GM23338 (cell line): ENCODE results near the gene WDR5B. TPM values are rescaled to one million over a fixed set of nuclear protein-coding genes. Genes with fewer than 3 reads are reported as not detected.

ENCODE experiments used
- ATAC-seq: fragments of 200-7000 bp; cut with Tn5 transposase; 3 replicates; pipeline ENCODE4 v1.9.1; 2020
- DNase-seq: peaks from one replicate; pipeline ENCODE4 v3.0.0-alpha.2; 2015; ENCODE audit warnings: low spot score
- H2AFZ ChIP-seq: fragments of 200-600 bp; sonication (generic); 2 replicates; pipeline ENCODE4 v1.8.0; 2016; ENCODE audit warnings: antibody characterized with exemption, mild to moderate bottlenecking, moderate library complexity
- H3F3A ChIP-seq: fragments of 200-600 bp; sonication (generic); replicated peaks from 2 replicates; pipeline ENCODE4 v1.8.0; 2017; ENCODE audit warnings: antibody characterized with exemption, mixed run types, low read depth
- H3K27ac ChIP-seq: fragments of 200-600 bp; sonication (generic); 2 replicates; pipeline ENCODE4 v1.6.1; 2016; ENCODE audit warnings: low read depth
- H3K27me3 ChIP-seq: fragments of 200-600 bp; sonication (generic); 2 replicates; pipeline ENCODE4 v1.8.0; 2016; ENCODE audit warnings: mild to moderate bottlenecking, mixed run types, moderate library complexity; ENCODE audit not compliant: insufficient read depth
- H3K36me3 ChIP-seq: fragments of 200-600 bp; sonication (generic); 2 replicates; pipeline ENCODE4 v1.8.0; 2016; ENCODE audit warnings: mild to moderate bottlenecking; ENCODE audit not compliant: insufficient read depth
- H3K4me1 ChIP-seq: fragments of 200-600 bp; sonication (generic); 2 replicates; pipeline ENCODE4 v1.8.0; 2016; ENCODE audit warnings: mild to moderate bottlenecking, moderate library complexity; ENCODE audit not compliant: insufficient read depth
- H3K4me2 ChIP-seq: fragments of 200-600 bp; sonication (generic); 2 replicates; pipeline ENCODE4 v1.7.1; 2017; ENCODE audit warnings: mixed run types
- H3K4me3 ChIP-seq: fragments of 200-600 bp; sonication (generic); 2 replicates; pipeline ENCODE4 v1.6.1; 2016; ENCODE audit warnings: mixed run types
- H3K79me2 ChIP-seq: fragments of 200-600 bp; sonication (generic); replicated peaks from 2 replicates; pipeline ENCODE4 v1.8.0; 2017; ENCODE audit warnings: mild to moderate bottlenecking; ENCODE audit not compliant: insufficient read depth
- H3K9me2 ChIP-seq: fragments of 200-600 bp; sonication (generic); 2 replicates; pipeline ENCODE4 v1.8.0; 2017; ENCODE audit not compliant: insufficient read depth
- H4K20me1 ChIP-seq: fragments of 200-600 bp; sonication (generic); replicated peaks from 2 replicates; pipeline ENCODE4 v1.8.0; 2017; ENCODE audit warnings: mild to moderate bottlenecking; ENCODE audit not compliant: insufficient read depth
- H3K27ac Mint-ChIP-seq: 2 replicates; pipeline ENCODE4 v1.8.0; 2020; ENCODE audit warnings: inconsistent platforms, mild to moderate bottlenecking, moderate library complexity, mixed read lengths
- H3K27me3 Mint-ChIP-seq: 3 replicates; pipeline ENCODE4 v1.8.0; 2022; ENCODE audit warnings: low read depth, mild to moderate bottlenecking, moderate library complexity, mixed read lengths, inconsistent platforms; ENCODE audit not compliant: insufficient read depth, poor library complexity
- H3K36me3 Mint-ChIP-seq: 3 replicates; pipeline ENCODE4 v1.8.0; 2021; ENCODE audit warnings: low read depth, mild to moderate bottlenecking, inconsistent platforms, moderate library complexity, mixed read lengths
- H3K4me1 Mint-ChIP-seq: 3 replicates; pipeline ENCODE4 v1.8.0; 2020; ENCODE audit warnings: mild to moderate bottlenecking, inconsistent platforms, mixed read lengths
- H3K4me3 Mint-ChIP-seq: 3 replicates; pipeline ENCODE4 v1.8.0; 2021; ENCODE audit warnings: moderate library complexity, mild to moderate bottlenecking, inconsistent platforms, mixed read lengths
- H3K9me3 Mint-ChIP-seq: 3 replicates; pipeline ENCODE4 v1.8.0; 2020; ENCODE audit warnings: moderate library complexity, mild to moderate bottlenecking, inconsistent platforms, mixed read lengths
- CREB1 ChIP-seq: fragments of 250-450 bp; sonication (Bioruptor Pico); IDR thresholded peaks from 2 replicates; pipeline ENCODE4 v1.5.0; 2020; ENCODE audit warnings: low read depth, mild to moderate bottlenecking, moderate library complexity
- ETS1 ChIP-seq: IDR thresholded peaks from 2 replicates; pipeline ENCODE4 v1.6.1; 2016; ENCODE audit warnings: antibody characterized with exemption
- EZH2 ChIP-seq: fragments of 200-600 bp; sonication (generic); IDR thresholded peaks from one replicate; pipeline ENCODE4 v1.8.0; 2017; ENCODE audit warnings: antibody characterized with exemption, mild to moderate bottlenecking, low read depth; ENCODE audit not compliant: unreplicated experiment
- EZH2phosphoT487 ChIP-seq: fragments of 200-600 bp; sonication (generic); IDR thresholded peaks from one replicate; pipeline ENCODE4 v1.8.1; 2018; ENCODE audit warnings: antibody characterized with exemption; ENCODE audit not compliant: unreplicated experiment
- JUNB ChIP-seq: IDR thresholded peaks from one replicate; pipeline ENCODE4 v1.6.1; 2016; ENCODE audit warnings: antibody characterized with exemption; ENCODE audit not compliant: unreplicated experiment
- NANOG ChIP-seq: IDR thresholded peaks from 2 replicates; pipeline ENCODE4 v1.6.1; 2016; ENCODE audit warnings: antibody characterized with exemption, borderline replicate concordance
- POLR2AphosphoS5 ChIP-seq: IDR thresholded peaks from 2 replicates; pipeline ENCODE4 v1.6.1; 2016; ENCODE audit warnings: antibody characterized with exemption, low read depth
- STAT1 ChIP-seq: IDR thresholded peaks from one replicate; pipeline ENCODE4 v1.6.1; 2016; ENCODE audit warnings: antibody characterized with exemption; ENCODE audit not compliant: unreplicated experiment
- ZNF114 ChIP-seq: fragments of 250-450 bp; sonication (Bioruptor Pico); IDR thresholded peaks from 2 replicates; pipeline ENCODE4 v1.5.0; 2020; ENCODE audit warnings: mild to moderate bottlenecking, moderate library complexity
- ZNF331 ChIP-seq: fragments of 250-450 bp; sonication (Bioruptor Pico); IDR thresholded peaks from 2 replicates; pipeline ENCODE4 v1.5.0; 2020; ENCODE audit warnings: low read depth, mild to moderate bottlenecking, moderate library complexity
- ZNF462 ChIP-seq: fragments of 250-450 bp; sonication (Bioruptor Pico); IDR thresholded peaks from 2 replicates; pipeline ENCODE4 v1.5.0; 2020; ENCODE audit warnings: mild to moderate bottlenecking, moderate library complexity
- polyA plus RNA-seq: library from polyadenylated mRNA; unstranded; fragments of >200 nt; fragmentation: Nextera tagmentation; extraction: Ambion mirVana; gene quantifications from 2 replicates; pipeline ENCODE4 v1.2.1, GENCODE V29; 2016
- total RNA-seq: library from RNA; depleted of rRNA; stranded (reverse); fragments of >200 nt; shearing (Covaris generic); gene quantifications from 2 replicates; pipeline ENCODE4 v1.2.3, GENCODE V29; 2014
- TF ChIP-seq, protein P1 (sequence below): IDR thresholded peaks from one replicate; pipeline ENCODE4 v1.6.1; 2018; ENCODE audit warnings: antibody characterized with exemption; ENCODE audit not compliant: unreplicated experiment
- TF ChIP-seq, protein P2 (sequence below), 2 experiments: fragments of 200-600 bp in 1 of 2; sonication (generic) in 1 of 2; conservative IDR thresholded peaks; 2 replicates each; pipeline versions ENCODE4 v1.5.1 to v1.6.1; 2016 to 2017; ENCODE audit warnings: antibody characterized with exemption in 2 of 2, low read depth in 2 of 2, mild to moderate bottlenecking in 2 of 2, moderate library complexity in 1 of 2

WDR5B gene
- total and polyA plus RNA-seq, 2 experiments from 2014 or later: 0.81 to 2.7 TPM

GRCh38 chr3:122374034-122374433 lies 41.8 kb downstream of the WDR5B start:
- H3K36me3 Mint-ChIP-seq: peaks cover 12% of the 10 kb centered on the region
- Histone ChIP-seq H3K27ac (no peak overlapping the region), H2AFZ (no peak overlapping the region), H3K4me1 (no peaks in the 10 kb centered on the region), H3K27me3 (no peaks in the 10 kb centered on the region), H3K36me3 (no peaks in the 10 kb centered on the region), H3K79me2 (peaks cover 74% of the 10 kb centered on the region), H3K4me3 (no peak overlapping the region), H4K20me1 (peaks cover 21% of the 10 kb centered on the region), H3F3A (no peaks in the 10 kb centered on the region), H3K9me2 (no peaks in the 10 kb centered on the region), H3K4me2 (no peak overlapping the region)
- TF ChIP-seq CREB1 (CRISPR knock-in tag) (no peak), ZNF331 (CRISPR knock-in tag) (no peak), EZH2phosphoT487 (no peak), ZNF114 (CRISPR knock-in tag) (no peak), EZH2 (no peak), NANOG (no peak), JUNB (no peak), ZNF462 (CRISPR knock-in tag) (no peak), POLR2AphosphoS5 (no peak), ETS1 (no peak), STAT1 (no peak)
- TF ChIP-seq, protein P1, sequence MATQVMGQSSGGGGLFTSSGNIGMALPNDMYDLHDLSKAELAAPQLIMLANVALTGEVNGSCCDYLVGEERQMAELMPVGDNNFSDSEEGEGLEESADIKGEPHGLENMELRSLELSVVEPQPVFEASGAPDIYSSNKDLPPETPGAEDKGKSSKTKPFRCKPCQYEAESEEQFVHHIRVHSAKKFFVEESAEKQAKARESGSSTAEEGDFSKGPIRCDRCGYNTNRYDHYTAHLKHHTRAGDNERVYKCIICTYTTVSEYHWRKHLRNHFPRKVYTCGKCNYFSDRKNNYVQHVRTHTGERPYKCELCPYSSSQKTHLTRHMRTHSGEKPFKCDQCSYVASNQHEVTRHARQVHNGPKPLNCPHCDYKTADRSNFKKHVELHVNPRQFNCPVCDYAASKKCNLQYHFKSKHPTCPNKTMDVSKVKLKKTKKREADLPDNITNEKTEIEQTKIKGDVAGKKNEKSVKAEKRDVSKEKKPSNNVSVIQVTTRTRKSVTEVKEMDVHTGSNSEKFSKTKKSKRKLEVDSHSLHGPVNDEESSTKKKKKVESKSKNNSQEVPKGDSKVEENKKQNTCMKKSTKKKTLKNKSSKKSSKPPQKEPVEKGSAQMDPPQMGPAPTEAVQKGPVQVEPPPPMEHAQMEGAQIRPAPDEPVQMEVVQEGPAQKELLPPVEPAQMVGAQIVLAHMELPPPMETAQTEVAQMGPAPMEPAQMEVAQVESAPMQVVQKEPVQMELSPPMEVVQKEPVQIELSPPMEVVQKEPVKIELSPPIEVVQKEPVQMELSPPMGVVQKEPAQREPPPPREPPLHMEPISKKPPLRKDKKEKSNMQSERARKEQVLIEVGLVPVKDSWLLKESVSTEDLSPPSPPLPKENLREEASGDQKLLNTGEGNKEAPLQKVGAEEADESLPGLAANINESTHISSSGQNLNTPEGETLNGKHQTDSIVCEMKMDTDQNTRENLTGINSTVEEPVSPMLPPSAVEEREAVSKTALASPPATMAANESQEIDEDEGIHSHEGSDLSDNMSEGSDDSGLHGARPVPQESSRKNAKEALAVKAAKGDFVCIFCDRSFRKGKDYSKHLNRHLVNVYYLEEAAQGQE: no peak
- TF ChIP-seq, protein P2, sequence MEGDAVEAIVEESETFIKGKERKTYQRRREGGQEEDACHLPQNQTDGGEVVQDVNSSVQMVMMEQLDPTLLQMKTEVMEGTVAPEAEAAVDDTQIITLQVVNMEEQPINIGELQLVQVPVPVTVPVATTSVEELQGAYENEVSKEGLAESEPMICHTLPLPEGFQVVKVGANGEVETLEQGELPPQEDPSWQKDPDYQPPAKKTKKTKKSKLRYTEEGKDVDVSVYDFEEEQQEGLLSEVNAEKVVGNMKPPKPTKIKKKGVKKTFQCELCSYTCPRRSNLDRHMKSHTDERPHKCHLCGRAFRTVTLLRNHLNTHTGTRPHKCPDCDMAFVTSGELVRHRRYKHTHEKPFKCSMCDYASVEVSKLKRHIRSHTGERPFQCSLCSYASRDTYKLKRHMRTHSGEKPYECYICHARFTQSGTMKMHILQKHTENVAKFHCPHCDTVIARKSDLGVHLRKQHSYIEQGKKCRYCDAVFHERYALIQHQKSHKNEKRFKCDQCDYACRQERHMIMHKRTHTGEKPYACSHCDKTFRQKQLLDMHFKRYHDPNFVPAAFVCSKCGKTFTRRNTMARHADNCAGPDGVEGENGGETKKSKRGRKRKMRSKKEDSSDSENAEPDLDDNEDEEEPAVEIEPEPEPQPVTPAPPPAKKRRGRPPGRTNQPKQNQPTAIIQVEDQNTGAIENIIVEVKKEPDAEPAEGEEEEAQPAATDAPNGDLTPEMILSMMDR (conservative IDR thresholded peaks at IDR 0.05; ENCODE audit: low read depth in 2 of 2): no peak
- no peaks in the 10 kb centered on the region for H3K9me3 Mint-ChIP-seq
- ATAC-seq (no peak), DNase-seq (no peak)
- no peak overlapping the region for H3K4me3 Mint-ChIP-seq
- no peaks in the 10 kb centered on the region; the same call in 2 of the 3 replicates for H3K4me1 Mint-ChIP-seq
- H3K27ac Mint-ChIP-seq: no peak overlapping the region
- H3K27me3 Mint-ChIP-seq: no peaks in the 10 kb centered on the region
